Spleen (tissue), 11 donors: ENCODE measurements around the gene GARIN3. TPM values are rescaled to one million over a fixed set of nuclear protein-coding genes. Genes with fewer than 3 reads are reported as not detected.

Source experiments
- DNase-seq: peaks from one replicate; pipeline ENCODE4 v3.0.0-alpha.2; 2020
- H3K27ac ChIP-seq, 8 donors: fragments of 200-600 bp; sonication (generic) in 7 of 8; 1 replicate in 4 of 8; 2 replicates in 4 of 8; pipeline versions ENCODE4 v1.5.0 to v1.8.0; 2016 to 2021; ENCODE audit warnings: inconsistent platforms in 4 of 8, mild to moderate bottlenecking in 4 of 8, moderate library complexity in 1 of 8
- H3K27me3 ChIP-seq, 7 donors: fragments of 200-600 bp; sonication (generic) in 6 of 7; replicated peaks in 1 of 7; 1 replicate in 4 of 7; 2 replicates in 3 of 7; pipeline versions ENCODE4 v1.5.0 to v1.8.0; 2016 to 2021; ENCODE audit warnings: inconsistent platforms in 3 of 7, mild to moderate bottlenecking in 1 of 7
- H3K36me3 ChIP-seq, 6 donors: fragments of 200-600 bp; sonication (generic) in 5 of 6; 1 replicate in 4 of 6; 2 replicates in 2 of 6; pipeline versions ENCODE4 v1.5.0 to v1.8.0; 2016 to 2021; ENCODE audit warnings: inconsistent platforms in 2 of 6
- H3K4me1 ChIP-seq, 6 donors: fragments of 200-600 bp; sonication (generic) in 5 of 6; 1 replicate in 3 of 6; 2 replicates in 3 of 6; pipeline versions ENCODE4 v1.5.0 to v1.8.0; 2016 to 2021; ENCODE audit warnings: inconsistent platforms in 3 of 6
- H3K4me3 ChIP-seq, 8 donors: fragments of 200-600 bp; sonication (generic) in 7 of 8; 1 replicate in 4 of 8; 2 replicates in 4 of 8; pipeline versions ENCODE4 v1.5.0 to v1.8.0; 2016 to 2021; ENCODE audit warnings: inconsistent platforms in 4 of 8, mild to moderate bottlenecking in 4 of 8, moderate library complexity in 2 of 8
- H3K9me3 ChIP-seq, 8 donors: fragments of 200-600 bp; sonication (generic) in 7 of 8; 1 replicate in 4 of 8; 2 replicates in 4 of 8; pipeline versions ENCODE4 v1.5.0 to v1.8.0; 2016 to 2021; ENCODE audit warnings: inconsistent platforms in 4 of 8
- POLR2A ChIP-seq, 3 donors: fragments of 450-650 bp; IDR thresholded peaks; one replicate each; pipeline ENCODE4 v1.5.1; 2017; ENCODE audit warnings: antibody characterized with exemption in 3 of 3, mild to moderate bottlenecking in 1 of 3
- POLR2AphosphoS5 ChIP-seq, 3 donors: sonication (generic); formaldehyde crosslinking; IDR thresholded peaks; one replicate each; pipeline ENCODE4 v1.5.1; 2017; ENCODE audit warnings: antibody characterized with exemption in 3 of 3
- WGBS, 5 donors: extraction: QIAGEN DNeasy Blood & Tissue Kit in 3 of 5; methylation state at CpG; one replicate each; pipeline versions ENCODE4 v1.1.5 to v1.1.7; 2013 to 2018; 5-methylcytosine and 5-hydroxymethylcytosine counted together
- intact Hi-C: fragments of 100-400 bp; cut with DNase I; formaldehyde crosslinking; loops from one replicate; pipeline ENCODE4 v1.15.0; 2023; ENCODE audit warnings: low total_unique reads
- polyA plus RNA-seq, 3 donors: library from polyadenylated mRNA; stranded (reverse); fragments of 200-250 nt; gene quantifications; one replicate each; pipeline ENCODE4 v1.2.1, GENCODE V29; 2013
- total RNA-seq, 7 donors: library from RNA; depleted of rRNA in 3 of 7; stranded (reverse); fragments of >200 nt in 3 of 7; fragmentation: NEBNext Ultra II Directional in 4 of 7; extraction: Animal tissue kit (Norgen Biotek cat#: 25700) in 4 of 7; gene quantifications; one replicate each; pipeline versions ENCODE4 v1.1.0 to v1.2.1, GENCODE V29; 2016 to 2021
- TF ChIP-seq, protein P1 (sequence below), 11 experiments: fragments of 200-600 bp in 7 of 11; fragments of 450-650 bp in 4 of 11; sonication (generic) in 4 of 11; IDR thresholded peaks in 8 of 11; conservative IDR thresholded peaks in 3 of 11; 1 replicate in 7 of 11; 2 replicates in 4 of 11; pipeline versions ENCODE4 v1.4.0 to v1.8.0; 2016 to 2021; ENCODE audit warnings: antibody characterized with exemption in 11 of 11, inconsistent platforms in 4 of 11, mild to moderate bottlenecking in 1 of 11
- donor health status: healthy with polysubstance abuse.
- donor health status: DM: no; HTN: no; CAD: no; lungs with moderate emphysema.
- donor health status: DM: no; HTN: no; CAD: no.
- donor health status: Bipolar disorder and iron deficiency.
- donor health status: healthy.
- donor health status: DM: no; HTN: no; CAD: no.
- donor health status: DM: yes; HTN: yes; CAD: no.

The GARIN3 gene
- total and polyA plus RNA-seq, 10 donors, result not detected

DNA sequence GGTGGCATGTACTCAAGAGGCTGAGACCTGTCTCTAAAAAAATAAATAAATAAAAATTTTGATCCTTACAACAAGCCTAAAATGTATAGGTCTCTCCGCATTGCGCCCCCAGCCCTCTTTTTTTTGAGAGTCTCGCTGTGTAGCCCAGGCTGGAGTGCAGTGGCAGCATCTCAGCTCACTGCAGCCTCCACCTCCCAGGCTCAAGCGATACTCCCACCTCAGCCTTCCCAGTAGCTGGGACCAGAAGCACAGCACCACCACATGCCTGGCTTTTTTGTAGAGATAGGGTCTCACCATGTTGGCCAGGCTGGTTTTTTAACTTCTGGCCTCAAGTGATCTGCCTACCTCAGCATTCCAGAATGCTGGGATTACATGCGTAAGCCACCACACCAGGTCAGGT, 2.2 kb upstream of the GARIN3 start:
- Histone ChIP-seq H3K4me3 (no peak overlapping the region), H3K36me3 (no peaks in the 10 kb centered on the region), H3K27me3 (no peaks in the 10 kb centered on the region), H3K27ac (no peak overlapping the region), H3K4me1 (peaks cover 0 to 18% (median 11%) of the 10 kb centered on the region in 6 donors), H3K9me3 (peaks cover 0 to 13% (median 0%) of the 10 kb centered on the region in 8 donors)
- TF ChIP-seq, protein P1, sequence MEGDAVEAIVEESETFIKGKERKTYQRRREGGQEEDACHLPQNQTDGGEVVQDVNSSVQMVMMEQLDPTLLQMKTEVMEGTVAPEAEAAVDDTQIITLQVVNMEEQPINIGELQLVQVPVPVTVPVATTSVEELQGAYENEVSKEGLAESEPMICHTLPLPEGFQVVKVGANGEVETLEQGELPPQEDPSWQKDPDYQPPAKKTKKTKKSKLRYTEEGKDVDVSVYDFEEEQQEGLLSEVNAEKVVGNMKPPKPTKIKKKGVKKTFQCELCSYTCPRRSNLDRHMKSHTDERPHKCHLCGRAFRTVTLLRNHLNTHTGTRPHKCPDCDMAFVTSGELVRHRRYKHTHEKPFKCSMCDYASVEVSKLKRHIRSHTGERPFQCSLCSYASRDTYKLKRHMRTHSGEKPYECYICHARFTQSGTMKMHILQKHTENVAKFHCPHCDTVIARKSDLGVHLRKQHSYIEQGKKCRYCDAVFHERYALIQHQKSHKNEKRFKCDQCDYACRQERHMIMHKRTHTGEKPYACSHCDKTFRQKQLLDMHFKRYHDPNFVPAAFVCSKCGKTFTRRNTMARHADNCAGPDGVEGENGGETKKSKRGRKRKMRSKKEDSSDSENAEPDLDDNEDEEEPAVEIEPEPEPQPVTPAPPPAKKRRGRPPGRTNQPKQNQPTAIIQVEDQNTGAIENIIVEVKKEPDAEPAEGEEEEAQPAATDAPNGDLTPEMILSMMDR (IDR thresholded peaks at IDR 0.05 in 8 of 11, conservative IDR thresholded peaks at IDR 0.05 in 3 of 11), result no peak
- TF ChIP-seq POLR2A (IDR thresholded peaks at IDR 0.05) (no peak), POLR2AphosphoS5 (IDR thresholded peaks at IDR 0.05) (no peak)
- no peak for DNase-seq
- WGBS, 5 donors, result 93 to 98% (median 97%) methylated on average over 5 of the region's 5 CpGs
- intact Hi-C loops, result no loop called here

DNA sequence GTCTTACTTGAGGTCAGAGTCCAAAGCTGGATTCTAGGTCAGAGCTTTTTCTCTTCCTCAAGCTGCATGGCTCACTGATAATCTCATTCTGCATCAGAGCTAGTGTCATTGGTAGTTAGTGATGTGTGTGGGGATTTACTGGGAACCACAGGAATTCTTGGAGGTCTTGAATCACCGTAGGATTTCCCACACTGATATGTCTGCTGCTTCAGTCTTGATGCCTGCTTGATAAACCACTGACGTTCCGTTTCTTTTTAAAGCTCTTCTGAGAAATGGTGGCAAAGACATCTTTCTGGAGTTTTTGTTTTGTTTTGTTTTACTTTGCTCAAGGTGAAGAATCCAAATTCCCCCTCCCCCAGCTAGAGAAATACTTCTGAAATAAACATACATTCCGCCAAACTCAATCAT, 1.2 kb upstream of the GARIN3 start:
- no peak for DNase-seq
- 62 to 72% (median 63%) methylated on average over 4 of the region's 4 CpGs for WGBS, 5 donors
- H3K4me1 ChIP-seq, result peaks cover 0 to 7% (median 1%) of the 10 kb centered on the region in 6 donors
- no peaks in the 10 kb centered on the region for H3K36me3 ChIP-seq
- no peaks in the 10 kb centered on the region for H3K27me3 ChIP-seq
- H3K27ac ChIP-seq, result peak overlapping the region in 1 of 8 donors; percentile 22
- TF ChIP-seq POLR2AphosphoS5 (IDR thresholded peaks at IDR 0.05) (no peak), POLR2A (IDR thresholded peaks at IDR 0.05) (no peak)
- H3K9me3 ChIP-seq, result peaks cover 0 to 13% (median 0%) of the 10 kb centered on the region in 8 donors
- H3K4me3 ChIP-seq, result no peak overlapping the region
- intact Hi-C loops, result no loop called here

DNA sequence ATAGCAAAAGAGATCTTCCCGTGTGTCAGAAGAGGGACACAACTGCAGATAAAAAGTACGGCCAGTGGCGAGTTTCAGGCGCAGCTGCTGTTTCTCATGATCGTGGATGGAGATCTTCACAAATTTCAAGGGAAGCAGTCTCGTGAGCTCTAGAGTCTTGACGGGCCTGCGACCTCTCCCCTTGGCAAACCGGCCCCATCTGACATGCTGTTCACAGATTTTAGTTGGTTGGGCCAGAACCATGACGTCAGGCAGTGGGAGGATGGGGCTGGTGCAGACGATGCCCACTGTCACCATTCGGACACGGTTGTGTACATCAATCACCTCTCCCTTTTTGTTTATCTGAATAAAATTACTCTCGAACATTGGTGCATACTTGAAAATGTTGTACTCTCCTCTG, 396 bp downstream of the GARIN3 start:
- TF ChIP-seq POLR2AphosphoS5 (IDR thresholded peaks at IDR 0.05), result no peak
- TF ChIP-seq POLR2A (IDR thresholded peaks at IDR 0.05), result no peak
- TF ChIP-seq, protein P1 (IDR thresholded peaks at IDR 0.05 in 8 of 11, conservative IDR thresholded peaks at IDR 0.05 in 3 of 11), result no peak
- no peaks in the 10 kb centered on the region for H3K4me1 ChIP-seq
- no peaks in the 10 kb centered on the region for H3K27me3 ChIP-seq
- no peak overlapping the region for H3K27ac ChIP-seq
- no peak overlapping the region for H3K4me3 ChIP-seq
- WGBS, 5 donors, result 89 to 94% (median 90%) methylated on average over 14 of the region's 14 CpGs
- no peaks in the 10 kb centered on the region for H3K36me3 ChIP-seq
- DNase-seq, result no peak
- peaks cover 0 to 10% (median 0%) of the 10 kb centered on the region in 8 donors for H3K9me3 ChIP-seq
- intact Hi-C loops, result no loop called here

DNA sequence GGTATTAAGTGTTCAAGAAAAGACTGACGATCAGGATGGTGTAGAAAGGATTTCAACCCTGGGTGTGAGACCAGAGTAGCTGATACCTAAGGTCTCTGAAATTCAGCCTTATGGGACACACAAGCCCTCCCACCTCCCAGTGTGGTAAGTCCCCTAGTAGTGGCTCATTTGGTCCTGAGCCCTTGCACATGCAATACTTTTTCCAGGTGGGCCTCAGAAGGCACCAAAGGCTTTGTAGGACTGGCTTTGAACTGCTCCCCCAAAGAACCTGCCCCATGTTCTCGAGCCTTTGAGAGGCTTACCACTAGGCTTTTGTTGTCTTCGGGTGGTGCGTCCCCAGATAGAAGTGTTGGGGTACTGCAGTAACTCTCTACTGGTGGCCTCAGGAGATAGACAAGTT, 803 bp downstream of the GARIN3 start:
- H3K27ac ChIP-seq, result no peak overlapping the region
- H3K9me3 ChIP-seq, result peaks cover 0 to 6% (median 0%) of the 10 kb centered on the region in 8 donors
- no peaks in the 10 kb centered on the region for H3K4me1 ChIP-seq
- WGBS, 5 donors, result 81 to 93% (median 89%) methylated on average over 4 of the region's 4 CpGs
- H3K27me3 ChIP-seq, result no peaks in the 10 kb centered on the region
- H3K36me3 ChIP-seq, result no peaks in the 10 kb centered on the region
- H3K4me3 ChIP-seq, result no peak overlapping the region
- TF ChIP-seq POLR2A (IDR thresholded peaks at IDR 0.05) (no peak), POLR2AphosphoS5 (IDR thresholded peaks at IDR 0.05) (no peak)
- TF ChIP-seq, protein P1 (IDR thresholded peaks at IDR 0.05 in 8 of 11, conservative IDR thresholded peaks at IDR 0.05 in 3 of 11), result no peak
- intact Hi-C loops, result no loop called here
- DNase-seq, result no peak

DNA sequence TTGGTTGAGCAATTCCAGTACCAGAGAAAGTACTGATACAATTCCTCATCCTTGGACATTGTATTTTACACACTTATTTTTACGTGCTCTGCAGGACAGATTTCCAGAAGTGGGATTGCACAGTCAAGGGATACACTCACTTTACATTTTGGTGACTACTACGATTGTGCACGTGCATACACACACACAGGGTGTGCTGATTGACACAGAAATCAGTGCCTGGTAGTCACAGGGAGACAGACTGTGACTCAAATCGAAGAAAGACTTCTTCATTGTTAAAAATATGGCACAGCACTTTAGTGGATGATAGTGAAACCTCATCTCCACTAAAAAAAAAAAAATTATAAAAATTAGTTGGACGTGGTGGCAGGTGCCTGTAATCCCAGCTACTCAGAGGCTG, 1.5 kb downstream of the GARIN3 start:
- no peaks in the 10 kb centered on the region for H3K9me3 ChIP-seq
- TF ChIP-seq, protein P1 (IDR thresholded peaks at IDR 0.05 in 8 of 11, conservative IDR thresholded peaks at IDR 0.05 in 3 of 11), result no peak
- no peak for TF ChIP-seq POLR2AphosphoS5 (IDR thresholded peaks at IDR 0.05)
- TF ChIP-seq POLR2A (IDR thresholded peaks at IDR 0.05), result no peak
- H3K4me1 ChIP-seq, result no peaks in the 10 kb centered on the region
- no peak overlapping the region for H3K4me3 ChIP-seq
- H3K27me3 ChIP-seq, result no peaks in the 10 kb centered on the region
- no peaks in the 10 kb centered on the region for H3K36me3 ChIP-seq
- intact Hi-C loops, result no loop called here
- DNase-seq, result no peak
- H3K27ac ChIP-seq, result no peak overlapping the region
- 73 to 91% (median 76%) methylated on average over 5 of the region's 5 CpGs for WGBS, 5 donors
